Measurements from ENCODE around the gene SF3A2.

SF3A2 gene

GRCh38 chr19:2236064-2236313, 635 bp upstream of the SF3A2 start:
- in situ Hi-C loops (cut with MboI; ENCODE audit: low pct_unique_long_range_greater_than_20kb, low sequenced_read_pairs), result no loop called here
- DNase-seq, result no peak

GRCh38 chr19:2237051-2237868, 636 bp downstream of the SF3A2 start:
- in situ Hi-C loops (cut with MboI; ENCODE audit: low pct_unique_long_range_greater_than_20kb, low sequenced_read_pairs), result no loop called here
- no peak for DNase-seq

GRCh38 chr19:2237869-2238153, 1.2 kb downstream of the SF3A2 start:
- in situ Hi-C loops (cut with MboI; ENCODE audit: low pct_unique_long_range_greater_than_20kb, low sequenced_read_pairs), result no loop called here
- no peak for DNase-seq

- in situ Hi-C loops (cut with MboI; ENCODE audit: low pct_unique_long_range_greater_than_20kb, low sequenced_read_pairs), result no loop called here
- no peak for DNase-seq
Measured at GRCh38 chr19:2239173-2239572, 2.5 kb downstream of the SF3A2 start.

GRCh38 chr19:2239771-2240770, 3.4 kb downstream of the SF3A2 start:
- DNase-seq, result peak; percentile 76
- in situ Hi-C loops (cut with MboI; ENCODE audit: low pct_unique_long_range_greater_than_20kb, low sequenced_read_pairs), result no loop called here

- in situ Hi-C loops (cut with MboI; ENCODE audit: low pct_unique_long_range_greater_than_20kb, low sequenced_read_pairs), result no loop called here
Measured at GRCh38 chr19:2240881-2241760, 4.5 kb downstream of the SF3A2 start.

GRCh38 chr19:2242092-2242537, 5.5 kb downstream of the SF3A2 start:
- in situ Hi-C loops (cut with MboI; ENCODE audit: low pct_unique_long_range_greater_than_20kb, low sequenced_read_pairs), result no loop called here
- no peak for DNase-seq

More at GRCh38 chr19:2240881-2241760, 4.5 kb downstream of the SF3A2 start:
- no peak for DNase-seq

GRCh38 chr19:2242816-2243215, 6.2 kb downstream of the SF3A2 start:
- DNase-seq, result no peak
- in situ Hi-C loops (cut with MboI; ENCODE audit: low pct_unique_long_range_greater_than_20kb, low sequenced_read_pairs), result no loop called here

GRCh38 chr19:2243274-2244124, 6.9 kb downstream of the SF3A2 start:
- DNase-seq, result no peak
- in situ Hi-C loops (cut with MboI; ENCODE audit: low pct_unique_long_range_greater_than_20kb, low sequenced_read_pairs), result no loop called here

GRCh38 chr19:2244125-2244411, 7.4 kb downstream of the SF3A2 start:
- no peak for DNase-seq
- in situ Hi-C loops (cut with MboI; ENCODE audit: low pct_unique_long_range_greater_than_20kb, low sequenced_read_pairs), result no loop called here

- no peak for DNase-seq
- in situ Hi-C loops (cut with MboI; ENCODE audit: low pct_unique_long_range_greater_than_20kb, low sequenced_read_pairs), result no loop called here
Measured at GRCh38 chr19:2244486-2244885, 7.9 kb downstream of the SF3A2 start.

- in situ Hi-C loops (cut with MboI; ENCODE audit: low pct_unique_long_range_greater_than_20kb, low sequenced_read_pairs), result no loop called here
- DNase-seq, result no peak
Measured at GRCh38 chr19:2245273-2245672, 8.6 kb downstream of the SF3A2 start.

- in situ Hi-C loops (cut with MboI; ENCODE audit: low pct_unique_long_range_greater_than_20kb, low sequenced_read_pairs), result no loop called here
- no peak for DNase-seq
Measured at GRCh38 chr19:2246014-2246620, 9.5 kb downstream of the SF3A2 start.

GRCh38 chr19:2246801-2247361, 10.3 kb downstream of the SF3A2 start:
- in situ Hi-C loops (cut with MboI; ENCODE audit: low pct_unique_long_range_greater_than_20kb, low sequenced_read_pairs), result no loop called here
- no peak for DNase-seq

- in situ Hi-C loops (cut with MboI; ENCODE audit: low pct_unique_long_range_greater_than_20kb, low sequenced_read_pairs), result no loop called here
- DNase-seq, result no peak
Measured at GRCh38 chr19:2247433-2248101, 10.9 kb downstream of the SF3A2 start.

GRCh38 chr19:2248136-2249009, 11.7 kb downstream of the SF3A2 start:
- in situ Hi-C loops (cut with MboI; ENCODE audit: low pct_unique_long_range_greater_than_20kb, low sequenced_read_pairs), result no loop called here
- no peak for DNase-seq

Measured in KBM-7 (cell line).